Uterus (tissue), 4 donors: Measurements from ENCODE around the gene MAP3K10. TPM values are rescaled to one million over a fixed set of nuclear protein-coding genes. Genes with fewer than 3 reads are reported as not detected.
"Not testable (repeated sequence)": the region's sequence is repeated elsewhere in the genome, so short reads cannot be mapped to it uniquely, and the experiment has no call there.

Experiments
- DNase-seq, 2 donors: peaks; one replicate each; pipeline ENCODE4 v3.0.0-alpha.2; 2019 to 2020
- H3K27ac ChIP-seq, 2 donors: fragments of 200-600 bp; sonication (generic); 1 replicate in 1 of 2; 2 replicates in 1 of 2; pipeline ENCODE4 v1.5.1; 2016 to 2018
- H3K27me3 ChIP-seq, 2 donors: fragments of 200-600 bp; sonication (generic); one replicate each; pipeline ENCODE4 v1.5.1; 2018 to 2019; ENCODE audit warnings: control low read depth in 1 of 2
- H3K36me3 ChIP-seq, 2 donors: fragments of 200-600 bp; sonication (generic); one replicate each; pipeline ENCODE4 v1.5.1; 2019; ENCODE audit warnings: control low read depth in 1 of 2
- H3K4me1 ChIP-seq, 2 donors: fragments of 200-600 bp; sonication (generic); one replicate each; pipeline ENCODE4 v1.5.1; 2018 to 2019; ENCODE audit warnings: control low read depth in 1 of 2
- H3K4me3 ChIP-seq, 2 donors: fragments of 200-600 bp; sonication (generic); 1 replicate in 1 of 2; 2 replicates in 1 of 2; pipeline ENCODE4 v1.5.1; 2018 to 2019; ENCODE audit warnings: mild to moderate bottlenecking in 1 of 2
- H3K9me3 ChIP-seq, 2 donors: fragments of 200-600 bp; sonication (generic); one replicate each; pipeline ENCODE4 v1.5.1; 2019; ENCODE audit warnings: control low read depth in 1 of 2
- CTCF ChIP-seq, 4 experiments: fragments of 200-600 bp in 2 of 4; fragments of 450-650 bp in 2 of 4; sonication (generic) in 2 of 4; IDR thresholded peaks; one replicate each; pipeline ENCODE4 v1.5.1; 2016 to 2019; ENCODE audit warnings: antibody characterized with exemption in 4 of 4, mild to moderate bottlenecking in 2 of 4, moderate library complexity in 1 of 4
- POLR2A ChIP-seq, 2 donors: fragments of 450-650 bp; IDR thresholded peaks; one replicate each; pipeline ENCODE4 v1.6.1; 2016; ENCODE audit warnings: antibody characterized with exemption in 2 of 2, mild to moderate bottlenecking in 1 of 2, moderate library complexity in 1 of 2
- intact Hi-C: fragments of 100-400 bp; cut with DNase I; formaldehyde crosslinking; loops from one replicate; pipeline ENCODE4 v1.15.1; 2023; ENCODE audit warnings: low total_unique reads
- total RNA-seq, 4 donors: library from RNA; depleted of rRNA in 3 of 4; stranded (reverse); fragments of >200 nt in 3 of 4; gene quantifications; one replicate each; pipeline versions ENCODE4 v1.1.0 to v1.2.4, GENCODE V29; 2014 to 2023
- donor health status: DM: yes; HTN: yes; CAD: no.

MAP3K10 gene
- total RNA-seq, 4 donors from 2014 or later, result 1.0 to 29.0 (median 3.1) TPM

GRCh38 chr19:40162104-40162503 lies 29.1 kb upstream of the MAP3K10 start:
- H3K36me3 ChIP-seq, result no peaks in the 10 kb centered on the region
- DNase-seq, result no peak
- H3K9me3 ChIP-seq, result no peaks in the 10 kb centered on the region
- no peaks in the 10 kb centered on the region for H3K27me3 ChIP-seq
- H3K4me1 ChIP-seq, result no peaks in the 10 kb centered on the region
- H3K4me3 ChIP-seq, result no peak overlapping the region
- intact Hi-C loops, result no loop called here
- no peak overlapping the region for H3K27ac ChIP-seq
- TF ChIP-seq POLR2A (IDR thresholded peaks at IDR 0.05), result no peak
- no peak for TF ChIP-seq CTCF (IDR thresholded peaks at IDR 0.05)

GRCh38 chr19:40163541-40164129 lies 27.6 kb upstream of the MAP3K10 start:
- intact Hi-C loops, result no loop called here
- DNase-seq, result no peak
- TF ChIP-seq CTCF (IDR thresholded peaks at IDR 0.05), result no peak
- TF ChIP-seq POLR2A (IDR thresholded peaks at IDR 0.05), result no peak
- Histone ChIP-seq H3K4me3 (no peak overlapping the region), H3K27me3 (no peaks in the 10 kb centered on the region), H3K27ac (no peak overlapping the region), H3K36me3 (no peaks in the 10 kb centered on the region), H3K9me3 (no peaks in the 10 kb centered on the region), H3K4me1 (no peaks in the 10 kb centered on the region)

GRCh38 chr19:40165362-40165937 lies 25.8 kb upstream of the MAP3K10 start:
- Histone ChIP-seq H3K9me3 (no peaks in the 10 kb centered on the region), H3K36me3 (no peaks in the 10 kb centered on the region), H3K27ac (no peak overlapping the region), H3K4me1 (no peaks in the 10 kb centered on the region), H3K4me3 (no peak overlapping the region), H3K27me3 (no peaks in the 10 kb centered on the region)
- no peak for TF ChIP-seq POLR2A (IDR thresholded peaks at IDR 0.05)
- no peak for TF ChIP-seq CTCF (IDR thresholded peaks at IDR 0.05)
- intact Hi-C loops, result no loop called here
- DNase-seq, result peak in 1 of 2 donors; percentile 16

GRCh38 chr19:40169482-40170302 lies 21.5 kb upstream of the MAP3K10 start:
- H3K4me1 ChIP-seq, DNase-seq, intact Hi-C loops, H3K27ac ChIP-seq, H3K27me3 ChIP-seq, H3K9me3 ChIP-seq, H3K36me3 ChIP-seq, H3K4me3 ChIP-seq: not testable (repeated sequence)

GRCh38 chr19:40170303-40170989 lies 20.8 kb upstream of the MAP3K10 start:
- H3K4me1 ChIP-seq, intact Hi-C loops, H3K27me3 ChIP-seq, H3K4me3 ChIP-seq, DNase-seq, H3K27ac ChIP-seq, H3K36me3 ChIP-seq, H3K9me3 ChIP-seq: not testable (repeated sequence)

- H3K36me3 ChIP-seq, H3K27me3 ChIP-seq, H3K27ac ChIP-seq, H3K4me1 ChIP-seq, DNase-seq, H3K4me3 ChIP-seq, H3K9me3 ChIP-seq, intact Hi-C loops: not testable (repeated sequence)
These were observed 19.9 kb upstream of the MAP3K10 start for GRCh38 chr19:40171293-40171692.
